HepG2 (cell line): ENCODE measurements around the gene TAF6. TPM values are rescaled to one million over a fixed set of nuclear protein-coding genes. Genes with fewer than 3 reads are reported as not detected.

Source experiments
- ATAC-seq: fragments of 200-7000 bp; cut with Tn5 transposase; 3 replicates; pipeline ENCODE4 v1.9.1; 2020; ENCODE audit warnings: mild to moderate bottlenecking, moderate library complexity
- BruUV-seq: library from RNA; stranded (reverse); fragments of 400-500 nt; replicated peaks from 2 replicates; lab custom pipeline; 2021; lab: Mats Ljungman, UMichigan
- CTCF ChIA-PET: fragments of 300-600 bp; formaldehyde crosslinking; extraction: SDS; loops from one replicate; lab custom pipeline; 2021; ENCODE audit warnings: low total read pairs, inconsistent platforms, low intra/inter-chr PET ratio; lab: Yijun Ruan, JAX
- POLR2A ChIA-PET: fragments of 350-600 bp; sonication (Branson Sonifier 250); formaldehyde crosslinking; loops from one replicate; lab custom pipeline; 2020; ENCODE audit warnings: antibody characterized with exemption, inconsistent platforms; lab: Yijun Ruan, JAX
- DNase-seq: peaks from one replicate; pipeline ENCODE4 v3.0.0-alpha.2; 2015; ENCODE audit warnings: low spot score
- FAIRE-seq: peaks from 3 replicates; lab custom pipeline; 2011; peaks lifted over from hg19 to GRCh38; lab: Jason Lieb, UNC
- H2AFZ ChIP-seq: one replicate; pipeline ENCODE4 v1.6.1; 2011; ENCODE audit warnings: low read length, inconsistent platforms
- H3K27ac ChIP-seq: fragments of 300-600 bp; 3 replicates; pipeline ENCODE4 v1.8.0; 2011; ENCODE audit warnings: mixed run types, mild to moderate bottlenecking, mixed read lengths, low read length, inconsistent platforms; ENCODE audit not compliant: insufficient read depth; ENCODE audit errors: extremely low read length
- H3K27me3 ChIP-seq, 2 experiments: fragments of 200-600 bp in 1 of 2; 2 replicates in 1 of 2; 3 replicates in 1 of 2; pipeline versions ENCODE4 v1.6.0 to v1.8.0; 2011; ENCODE audit warnings: low read length in 2 of 2, mild to moderate bottlenecking in 2 of 2, moderate library complexity in 2 of 2, inconsistent platforms in 1 of 2; ENCODE audit not compliant: insufficient read depth in 2 of 2, control insufficient read depth in 1 of 2
- H3K36me3 ChIP-seq, 2 experiments: fragments of 200-600 bp in 1 of 2; replicated peaks in 1 of 2; 2 replicates in 1 of 2; 3 replicates in 1 of 2; pipeline versions ENCODE4 v1.5.1 to v1.8.0; 2011; ENCODE audit warnings: low read length in 2 of 2, inconsistent platforms in 1 of 2; ENCODE audit not compliant: insufficient read depth in 2 of 2, control insufficient read depth in 1 of 2
- H3K4me1 ChIP-seq: 2 replicates; pipeline ENCODE4 v1.5.1; 2012; ENCODE audit warnings: low read length, inconsistent platforms; ENCODE audit not compliant: insufficient read depth
- H3K4me2 ChIP-seq: 2 replicates; pipeline ENCODE4 v1.6.0; 2011; ENCODE audit warnings: low read depth, low read length, inconsistent platforms
- H3K4me3 ChIP-seq, 3 experiments: fragments of 200-600 bp in 1 of 3; sonication (generic), shearing (Covaris generic) in 1 of 3; replicated peaks in 1 of 3; 2 replicates each; pipeline ENCODE4 v1.5.1; 2011 to 2016; ENCODE audit warnings: low read length in 3 of 3, inconsistent platforms in 2 of 3, low read depth in 2 of 3, mild to moderate bottlenecking in 2 of 3, control low read depth in 1 of 3, mixed read lengths in 1 of 3; ENCODE audit not compliant: insufficient read depth in 1 of 3
- H3K79me2 ChIP-seq: one replicate; pipeline ENCODE4 v1.6.1; 2011; ENCODE audit warnings: low read length, inconsistent platforms; ENCODE audit not compliant: insufficient read depth
- H3K9ac ChIP-seq: 2 replicates; pipeline ENCODE4 v1.6.0; 2011; ENCODE audit warnings: mild to moderate bottlenecking, low read depth, low read length, inconsistent platforms; ENCODE audit not compliant: insufficient read depth
- H3K9me3 ChIP-seq: 2 replicates; pipeline ENCODE4 v1.5.1; 2012; ENCODE audit warnings: mild to moderate bottlenecking, low read length
- H4K20me1 ChIP-seq: 2 replicates; pipeline ENCODE4 v1.6.0; 2011; ENCODE audit warnings: inconsistent platforms, mild to moderate bottlenecking, low read length, moderate library complexity; ENCODE audit not compliant: insufficient read depth
- AKNA ChIP-seq: sonication (generic); formaldehyde crosslinking; IDR thresholded peaks from 2 replicates; pipeline ENCODE4 v1.4.0; 2020; ENCODE audit warnings: missing genetic modification reagents, borderline replicate concordance
- RARA ChIP-seq: IDR thresholded peaks from 2 replicates; pipeline ENCODE4 v1.6.1; 2016; ENCODE audit warnings: missing genetic modification reagents, missing compliant biosample characterization
- TBX3 ChIP-seq: fragments of 450-650 bp; IDR thresholded peaks from 2 replicates; pipeline ENCODE4 v1.6.1; 2017; ENCODE audit warnings: antibody characterized with exemption, mild to moderate bottlenecking, inconsistent platforms, borderline replicate concordance
- TFE3 ChIP-seq: IDR thresholded peaks from 2 replicates; pipeline ENCODE4 v1.6.1; 2016
- ZNF337 ChIP-seq: sonication (generic); formaldehyde crosslinking; IDR thresholded peaks from 2 replicates; pipeline ENCODE4 v1.5.1; 2020; ENCODE audit warnings: missing genetic modification reagents, low read depth, mild to moderate bottlenecking, borderline replicate concordance
- ZNF33A ChIP-seq: sonication (generic); formaldehyde crosslinking; IDR thresholded peaks from 2 replicates; pipeline ENCODE4 v1.5.1; 2020; ENCODE audit warnings: missing genetic modification reagents, mild to moderate bottlenecking, moderate library complexity, borderline replicate concordance
- WGBS: methylation state at CpG from one replicate; pipeline ENCODE4 v1.1.6; 2017; ENCODE audit warnings: low lambda C conversion rate; 5-methylcytosine and 5-hydroxymethylcytosine counted together
- in situ Hi-C: cut with HindIII; loops from 2 replicates; pipeline ENCODE4 v1.10.0; 2017; ENCODE audit warnings: low pct_unique_long_range_greater_than_20kb; ENCODE audit not compliant: extremely low pct_ligation_motif_present
- intact Hi-C: fragments of 100-400 bp; cut with micrococcal nuclease; formaldehyde crosslinking; loops from one replicate; pipeline ENCODE4 v1.10.0; 2022; ENCODE audit not compliant: unreplicated experiment
- polyA plus RNA-seq, 8 experiments: library from polyadenylated mRNA; depleted of rRNA in 3 of 8; stranded (reverse) in 7 of 8; unstranded in 1 of 8; fragments of >200 nt; fragmentation: Illumina TruSeq in 4 of 8; extraction: Trizol in 4 of 8; gene quantifications; 2 replicates each; pipeline versions ENCODE4 v1.2.1 to v1.2.3, GENCODE V29; 2011 to 2016; ENCODE audit warnings: low read depth in 4 of 8, missing spikeins in 1 of 8, mixed read lengths in 1 of 8; ENCODE audit not compliant: insufficient read depth in 1 of 8
- total RNA-seq, 5 experiments: library from RNA; depleted of rRNA; stranded (reverse); fragments of >200 nt; fragmentation: Illumina TruSeq; extraction: Trizol; gene quantifications; 2 replicates each; pipeline ENCODE4 v1.2.3, GENCODE V29; 2016; ENCODE audit warnings: low read depth in 1 of 5

TAF6 gene
- total and polyA plus RNA-seq, 2 of the 13 experiments (the other 11 are each of a cell fraction or from before 2014, with no cell fraction given): 12.9 to 18.8 TPM

GRCh38 chr7:100063376-100063775, 55.8 kb downstream of the TAF6 start:
- no peak overlapping the region for H3K4me2 ChIP-seq
- intact Hi-C loops: no loop called here
- BruUV-seq: no TSS peak
- FAIRE-seq (no peak), DNase-seq (no peak), ATAC-seq (no peak)
- TF ChIP-seq RARA (CRISPR knock-in tag) (no peak), TBX3 (no peak), ZNF33A (no peak), AKNA (CRISPR knock-in tag) (no peak), ZNF337 (no peak), TFE3 (CRISPR knock-in tag) (no peak)
- in situ Hi-C loops: no loop called here
- H3K9me3 ChIP-seq: no peaks in the 10 kb centered on the region
- no peak overlapping the region for H3K9ac ChIP-seq
- no peaks in the 10 kb centered on the region for H3K27me3 ChIP-seq
- H3K79me2 ChIP-seq: no peaks in the 10 kb centered on the region
- H3K4me3 ChIP-seq: no peak overlapping the region
- WGBS: 99% methylated on average over 4 of the region's 4 CpGs
- peaks cover 14% of the 10 kb centered on the region for H3K4me1 ChIP-seq
- H2AFZ ChIP-seq: no peak overlapping the region
- peaks cover 7 to 30% of the 10 kb centered on the region in 2 experiments for H3K36me3 ChIP-seq
- no peaks in the 10 kb centered on the region for H4K20me1 ChIP-seq
- no peak overlapping the region for H3K27ac ChIP-seq
- CTCF ChIA-PET: no interaction called here
- POLR2A ChIA-PET: interaction anchor here (1.5 to 1.6 kb wide), 2 partner anchors 10 to 16 kb away, joined by 4 to 7 read pairs; no protein-coding TSS in a partner anchor
